ENCODE data around the gene UROC1. TPM values are rescaled to one million over a fixed set of nuclear protein-coding genes. Genes with fewer than 3 reads are reported as not detected.

Gene UROC1
- total RNA-seq, 1 experiment from 2014 or later = not detected

DNA sequence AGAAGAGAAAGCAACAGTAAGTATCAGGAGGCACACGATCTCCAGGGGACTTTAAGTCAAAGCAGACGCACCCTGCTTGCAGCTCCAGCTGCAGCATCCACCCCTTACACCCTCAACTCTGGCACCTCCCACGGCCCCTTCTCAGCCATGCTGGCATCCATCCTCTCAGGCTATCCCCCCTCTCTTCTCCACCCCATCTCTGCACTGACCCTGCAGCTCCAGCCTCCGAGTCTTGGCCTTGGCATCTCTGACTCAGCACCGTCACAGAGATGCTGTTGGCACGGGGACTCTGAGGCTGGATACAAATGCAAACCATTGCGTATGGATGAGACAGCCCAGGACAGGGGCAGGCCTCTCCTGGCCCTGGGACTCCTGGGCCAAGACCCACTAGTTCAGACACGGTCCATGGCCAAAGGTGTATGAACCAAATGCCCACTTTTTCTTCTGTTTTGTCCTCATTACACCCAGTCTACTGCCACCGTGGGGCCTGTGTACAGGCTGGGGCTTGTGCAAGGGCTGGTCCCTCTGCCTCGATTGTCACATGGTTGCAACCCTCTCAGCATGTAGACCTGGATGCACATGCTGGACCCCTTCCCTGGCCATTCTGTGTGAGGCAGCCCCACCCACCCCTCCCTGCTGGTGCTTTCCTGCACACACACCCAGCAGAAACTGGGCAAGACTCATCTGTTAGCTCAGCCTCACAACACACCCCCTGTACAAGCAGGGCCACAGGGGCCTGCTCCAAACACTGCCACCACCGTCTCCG, 23.2 kb downstream of the UROC1 start (continued):
- no peak for TF ChIP-seq EZH2phosphoT487 (IDR thresholded peaks at IDR 0.05; ENCODE audit: borderline replicate concordance)
- no peak for TF ChIP-seq RAD21 (IDR thresholded peaks at IDR 0.05; ENCODE audit: low read depth)
- no peak for TF ChIP-seq CEBPB (IDR thresholded peaks at IDR 0.05; ENCODE audit: low read depth)
- no peak for TF ChIP-seq POLR2AphosphoS5 (IDR thresholded peaks at IDR 0.05; ENCODE audit: low read depth, low read length)

- intact Hi-C loops (cut with micrococcal nuclease) = no loop called here
- no peaks in the 10 kb centered on the region for H4K20me1 ChIP-seq (ENCODE audit: insufficient read depth)
- H3K27ac ChIP-seq (ENCODE audit: low read depth, low read length) = no peak overlapping the region
- no peaks in the 10 kb centered on the region for H3K9me2 ChIP-seq (ENCODE audit: insufficient read depth)
- no peaks in the 10 kb centered on the region for H3K36me3 ChIP-seq (ENCODE audit: control insufficient read depth in 1 of 2, insufficient read depth in 2 of 2, low read length in 2 of 2)
- no peak overlapping the region for H3K4me3 ChIP-seq (replicated peaks in 1 of 2; ENCODE audit: low read depth in 1 of 2, low read length in 2 of 2)
- no peak for TF ChIP-seq EZH2 (IDR thresholded peaks at IDR 0.05)
- TF ChIP-seq POLR2A (IDR thresholded peaks at IDR 0.05; ENCODE audit: borderline replicate concordance, extremely low read depth, insufficient read depth, insufficient read length) = no peak
- TF ChIP-seq ZBTB33 (IDR thresholded peaks at IDR 0.05; ENCODE audit: extremely low read depth, insufficient replicate concordance, low read length) = no peak
- TF ChIP-seq POLR2AphosphoS5 (IDR thresholded peaks at IDR 0.05; ENCODE audit: low read depth, low read length) = no peak
- TF ChIP-seq YY1 (IDR thresholded peaks at IDR 0.05; ENCODE audit: extremely low read depth, insufficient replicate concordance, low read depth, low read length) = no peak
- no peak for TF ChIP-seq SP1 (IDR thresholded peaks at IDR 0.05; ENCODE audit: low read depth)
- TF ChIP-seq CEBPB (IDR thresholded peaks at IDR 0.05; ENCODE audit: low read depth) = no peak
- TF ChIP-seq EGR1 (IDR thresholded peaks at IDR 0.05; ENCODE audit: low read depth) = no peak
- TF ChIP-seq JUND (IDR thresholded peaks at IDR 0.05) = no peak
- no peak for TF ChIP-seq ELF1 (IDR thresholded peaks at IDR 0.05; ENCODE audit: borderline replicate concordance, low read depth)
- TF ChIP-seq, protein P1, sequence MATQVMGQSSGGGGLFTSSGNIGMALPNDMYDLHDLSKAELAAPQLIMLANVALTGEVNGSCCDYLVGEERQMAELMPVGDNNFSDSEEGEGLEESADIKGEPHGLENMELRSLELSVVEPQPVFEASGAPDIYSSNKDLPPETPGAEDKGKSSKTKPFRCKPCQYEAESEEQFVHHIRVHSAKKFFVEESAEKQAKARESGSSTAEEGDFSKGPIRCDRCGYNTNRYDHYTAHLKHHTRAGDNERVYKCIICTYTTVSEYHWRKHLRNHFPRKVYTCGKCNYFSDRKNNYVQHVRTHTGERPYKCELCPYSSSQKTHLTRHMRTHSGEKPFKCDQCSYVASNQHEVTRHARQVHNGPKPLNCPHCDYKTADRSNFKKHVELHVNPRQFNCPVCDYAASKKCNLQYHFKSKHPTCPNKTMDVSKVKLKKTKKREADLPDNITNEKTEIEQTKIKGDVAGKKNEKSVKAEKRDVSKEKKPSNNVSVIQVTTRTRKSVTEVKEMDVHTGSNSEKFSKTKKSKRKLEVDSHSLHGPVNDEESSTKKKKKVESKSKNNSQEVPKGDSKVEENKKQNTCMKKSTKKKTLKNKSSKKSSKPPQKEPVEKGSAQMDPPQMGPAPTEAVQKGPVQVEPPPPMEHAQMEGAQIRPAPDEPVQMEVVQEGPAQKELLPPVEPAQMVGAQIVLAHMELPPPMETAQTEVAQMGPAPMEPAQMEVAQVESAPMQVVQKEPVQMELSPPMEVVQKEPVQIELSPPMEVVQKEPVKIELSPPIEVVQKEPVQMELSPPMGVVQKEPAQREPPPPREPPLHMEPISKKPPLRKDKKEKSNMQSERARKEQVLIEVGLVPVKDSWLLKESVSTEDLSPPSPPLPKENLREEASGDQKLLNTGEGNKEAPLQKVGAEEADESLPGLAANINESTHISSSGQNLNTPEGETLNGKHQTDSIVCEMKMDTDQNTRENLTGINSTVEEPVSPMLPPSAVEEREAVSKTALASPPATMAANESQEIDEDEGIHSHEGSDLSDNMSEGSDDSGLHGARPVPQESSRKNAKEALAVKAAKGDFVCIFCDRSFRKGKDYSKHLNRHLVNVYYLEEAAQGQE (IDR thresholded peaks at IDR 0.05; ENCODE audit: low read depth) = no peak
- TF ChIP-seq, protein P2, sequence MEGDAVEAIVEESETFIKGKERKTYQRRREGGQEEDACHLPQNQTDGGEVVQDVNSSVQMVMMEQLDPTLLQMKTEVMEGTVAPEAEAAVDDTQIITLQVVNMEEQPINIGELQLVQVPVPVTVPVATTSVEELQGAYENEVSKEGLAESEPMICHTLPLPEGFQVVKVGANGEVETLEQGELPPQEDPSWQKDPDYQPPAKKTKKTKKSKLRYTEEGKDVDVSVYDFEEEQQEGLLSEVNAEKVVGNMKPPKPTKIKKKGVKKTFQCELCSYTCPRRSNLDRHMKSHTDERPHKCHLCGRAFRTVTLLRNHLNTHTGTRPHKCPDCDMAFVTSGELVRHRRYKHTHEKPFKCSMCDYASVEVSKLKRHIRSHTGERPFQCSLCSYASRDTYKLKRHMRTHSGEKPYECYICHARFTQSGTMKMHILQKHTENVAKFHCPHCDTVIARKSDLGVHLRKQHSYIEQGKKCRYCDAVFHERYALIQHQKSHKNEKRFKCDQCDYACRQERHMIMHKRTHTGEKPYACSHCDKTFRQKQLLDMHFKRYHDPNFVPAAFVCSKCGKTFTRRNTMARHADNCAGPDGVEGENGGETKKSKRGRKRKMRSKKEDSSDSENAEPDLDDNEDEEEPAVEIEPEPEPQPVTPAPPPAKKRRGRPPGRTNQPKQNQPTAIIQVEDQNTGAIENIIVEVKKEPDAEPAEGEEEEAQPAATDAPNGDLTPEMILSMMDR (IDR thresholded peaks at IDR 0.05 in 2 of 3, conservative IDR thresholded peaks at IDR 0.05 in 1 of 3; ENCODE audit: borderline replicate concordance in 1 of 3, insufficient read depth in 1 of 3, low read depth in 2 of 3, low read length in 2 of 3) = no peak
- TF ChIP-seq FOSL1 (IDR thresholded peaks at IDR 0.05; ENCODE audit: low read depth) = no peak
- no peak for TF ChIP-seq TCF7L2 (IDR thresholded peaks at IDR 0.05; ENCODE audit: borderline replicate concordance, extremely low read depth, insufficient read depth, insufficient read length)
- H3K27me3 ChIP-seq (ENCODE audit: insufficient read depth, low read length) = no peaks in the 10 kb centered on the region
- H3K9me3 ChIP-seq (ENCODE audit: control insufficient read depth in 1 of 2, insufficient read depth in 1 of 2, low read depth in 1 of 2, low read length in 2 of 2) = no peaks in the 10 kb centered on the region
- ChIA-PET POLR2A (no interaction called here), CTCF (no interaction called here), RAD21 (ENCODE audit: low non-redundant PET in 1 of 2, low total read pairs in 2 of 2, uncharacterized antibody in 2 of 2, unreplicated experiment in 2 of 2) (no interaction called here)
- H3K9ac ChIP-seq (ENCODE audit: low read length) = no peak overlapping the region
- H2AFZ ChIP-seq (ENCODE audit: low read depth, low read length, poor library complexity, severe bottlenecking) = no peak overlapping the region
- BruUV-seq (replicated peaks) = no TSS peak
- no peak overlapping the region for H3K4me2 ChIP-seq (ENCODE audit: low read length)
- no peaks in the 10 kb centered on the region for H3K4me1 ChIP-seq (ENCODE audit: control insufficient read depth in 1 of 2, insufficient read depth in 2 of 2, low read length in 2 of 2)
- H3K79me2 ChIP-seq (ENCODE audit: insufficient read depth, low read length) = no peaks in the 10 kb centered on the region
- ATAC-seq (no peak), DNase-seq (ENCODE audit: low read depth, low spot score) (no peak)
Measured at GRCh38 chr3:126493739-126494138, 23.8 kb downstream of the UROC1 start.

All from HCT116 (cell line).